ENCODE data around the gene DEPP1. TPM values are rescaled to one million over a fixed set of nuclear protein-coding genes. Genes with fewer than 3 reads are reported as not detected.
A peak's percentile ranks its signal among the peaks of the same experiment; 100 is the strongest.

DEPP1 gene
- total and polyA plus RNA-seq, 2 donors (not counting 3 experiments of a cell fraction or from before 2014, with no cell fraction given) = 364 to 951 TPM

GRCh38 chr10:44958196-44958897, 20.3 kb downstream of the DEPP1 start:
- FAIRE-seq (peak; percentile 69), DNase-seq (ENCODE audit: low read depth, low spot score) (peak; percentile 47)
- dilution Hi-C loops (cut with MboI; ENCODE audit: extremely low pct_ligation_motif_present, low sequenced_read_pairs) = no loop called here
- Histone ChIP-seq H3K9me1 (replicated peaks; ENCODE audit: control insufficient read depth, extremely low read depth, insufficient read depth, low read length) (no peaks in the 10 kb centered on the region), H3K79me2 (ENCODE audit: control insufficient read depth, insufficient read depth, low read length) (no peaks in the 10 kb centered on the region), H4K20me1 (replicated peaks; ENCODE audit: control insufficient read depth, extremely low read depth, insufficient read depth, low read length) (no peaks in the 10 kb centered on the region), H3K27me3 (ENCODE audit: control insufficient read depth in 2 of 2, insufficient read depth in 2 of 2, low read length in 2 of 2) (no peaks in the 10 kb centered on the region), H3K36me3 (ENCODE audit: control insufficient read depth in 2 of 2, extremely low read depth in 1 of 2, insufficient read depth in 2 of 2, low read length in 2 of 2) (no peaks in the 10 kb centered on the region), H3K9ac (replicated peaks; ENCODE audit: extremely low read depth, insufficient read depth, low read length) (peak overlapping the region; percentile 73), H3K9me3 (replicated peaks; ENCODE audit: control insufficient read depth, insufficient read depth, low read length) (no peaks in the 10 kb centered on the region), H3K4me3 (replicated peaks in 1 of 3; ENCODE audit: insufficient read depth in 1 of 3, low read depth in 1 of 3, low read length in 3 of 3) (peak overlapping the region in 2 of 3 experiments; percentile 74 to 85), H3K4me2 (ENCODE audit: insufficient read depth, low read length) (peak overlapping the region; percentile 65), H2AFZ (ENCODE audit: low read depth, low read length) (no peak overlapping the region), H3K27ac (ENCODE audit: insufficient read depth, low read depth, low read length) (no peak overlapping the region), H3K4me1 (ENCODE audit: control insufficient read depth, extremely low read depth, insufficient read depth, low read length) (peaks cover 11% of the 10 kb centered on the region)
- TF ChIP-seq CTCF (IDR thresholded peaks at IDR 0.05; ENCODE audit: extremely low read depth in 1 of 2, insufficient read depth in 1 of 2, low read depth in 1 of 2, low read length in 2 of 2) (no peak), POLR2AphosphoS5 (IDR thresholded peaks at IDR 0.05; ENCODE audit: insufficient read depth, low read depth, low read length) (no peak), FOS (IDR thresholded peaks at IDR 0.05; ENCODE audit: borderline replicate concordance, insufficient read depth, low read length) (peak; percentile 40)
- POLR2A ChIA-PET = interaction anchor here (0.9 kb wide), 1 partner anchor 20 kb away, joined by 4 read pairs; the partner anchor contains the start of gene DEPP1
- no TSS peak for BruUV-seq (replicated peaks)
- CTCF ChIA-PET = interaction anchor here (0.5 kb wide), 1 partner anchor 291 kb away, joined by 6 read pairs; no protein-coding TSS in a partner anchor
- intact Hi-C loops (cut with micrococcal nuclease) = no loop called here
